ENCODE measurements around the gene CUBN.

GRCh38 chr10:16867556-16867955 lies 262.1 kb downstream of the CUBN start:
- TF ChIP-seq CTCF (conservative IDR thresholded peaks at IDR 0.05 in 1 of 2, IDR thresholded peaks at IDR 0.05 in 1 of 2; ENCODE audit: extremely low read depth in 1 of 2, insufficient read depth in 1 of 2, low read depth in 1 of 2, low read length in 2 of 2) (no peak), EZH2 (IDR thresholded peaks at IDR 0.05; ENCODE audit: borderline replicate concordance, low read length) (no peak)

Data from mammary epithelial cell (primary cell).